ENCODE results near the gene MAP3K2.

Gene MAP3K2

DNA sequence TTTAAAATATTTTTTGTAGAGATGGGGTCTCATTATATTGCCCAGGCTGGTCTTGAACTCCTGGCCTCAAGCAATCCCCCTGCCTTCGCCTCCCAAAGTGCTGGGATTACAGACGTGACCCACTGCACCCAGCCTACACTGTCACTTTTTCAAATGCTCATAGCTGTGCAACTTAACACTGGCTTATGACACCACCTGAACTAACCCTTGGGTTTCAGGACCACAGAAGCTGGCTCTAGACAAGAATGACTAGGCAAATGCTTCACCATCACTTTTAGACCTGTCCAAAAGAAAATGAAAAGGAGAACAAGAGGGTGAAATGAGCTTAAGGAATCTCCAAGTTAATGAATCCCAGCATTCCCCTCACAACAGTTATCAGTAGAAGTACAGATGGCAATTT, 107.1 kb downstream of the MAP3K2 start:
- no peak for DNase-seq

- no peak for DNase-seq
Observed at GRCh38 chr2:127279781-127280180, 108.0 kb downstream of the MAP3K2 start.

DNA sequence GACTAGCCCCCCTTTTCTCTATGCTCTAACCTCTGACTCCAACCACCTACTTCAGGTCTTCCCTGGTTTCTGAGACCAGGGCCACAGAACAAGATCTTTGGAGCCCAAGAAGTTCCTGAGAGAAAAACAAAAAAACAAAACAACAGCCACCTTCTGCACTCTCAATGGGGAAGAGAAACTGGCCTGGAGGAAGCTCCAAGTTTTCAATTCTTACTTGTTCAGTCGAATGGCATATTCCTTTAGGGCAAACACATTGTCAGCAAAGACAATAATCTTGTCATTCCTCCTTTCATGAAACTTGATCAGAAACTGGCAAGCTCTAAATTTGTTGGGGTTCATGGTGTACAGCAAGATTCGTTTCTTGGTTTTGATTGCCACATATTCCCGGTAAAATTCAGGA, 108.8 kb downstream of the MAP3K2 start:
- DNase-seq = no peak

DNA sequence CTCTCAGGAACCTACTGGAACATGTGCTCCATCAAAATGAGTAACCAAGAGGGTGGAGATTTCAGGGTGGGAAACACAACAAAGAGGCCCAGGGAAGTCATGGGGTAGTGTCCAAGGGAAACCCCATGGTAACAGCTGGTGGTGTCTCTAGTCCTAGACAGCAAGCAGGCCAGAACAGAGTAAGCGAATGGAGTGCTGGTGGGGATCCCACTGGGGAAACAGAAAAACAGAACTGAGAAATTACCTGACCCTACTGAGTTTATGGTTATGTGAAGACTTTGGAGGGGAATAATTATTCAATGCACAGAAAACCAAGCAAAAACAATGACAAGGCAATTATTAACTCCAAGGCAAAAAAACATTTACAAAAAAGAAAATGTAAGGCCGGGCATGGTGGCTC, 110.7 kb downstream of the MAP3K2 start:
- no peak for DNase-seq

GRCh38 chr2:127275789-127276188, 112.0 kb downstream of the MAP3K2 start:
- no peak for DNase-seq

DNA sequence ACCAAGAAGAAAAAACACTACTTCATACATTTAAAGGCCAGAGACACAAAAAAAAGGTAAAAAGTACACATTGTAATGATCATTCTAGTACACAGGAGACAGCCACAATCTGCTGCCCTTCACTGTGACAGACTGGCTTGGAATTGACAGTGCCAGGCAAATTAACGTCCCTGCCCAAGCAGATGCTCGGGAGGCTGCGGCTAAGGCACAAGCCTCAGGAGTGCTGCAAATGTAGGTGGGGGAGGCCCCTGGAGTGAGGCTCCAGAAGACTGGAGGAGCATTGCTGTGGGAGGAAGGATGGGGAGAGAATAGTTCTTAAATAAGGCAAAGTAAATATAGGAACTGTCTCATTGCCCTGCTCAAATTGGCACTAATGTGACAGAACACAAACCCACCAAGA, 112.4 kb downstream of the MAP3K2 start:
- DNase-seq = no peak

DNA sequence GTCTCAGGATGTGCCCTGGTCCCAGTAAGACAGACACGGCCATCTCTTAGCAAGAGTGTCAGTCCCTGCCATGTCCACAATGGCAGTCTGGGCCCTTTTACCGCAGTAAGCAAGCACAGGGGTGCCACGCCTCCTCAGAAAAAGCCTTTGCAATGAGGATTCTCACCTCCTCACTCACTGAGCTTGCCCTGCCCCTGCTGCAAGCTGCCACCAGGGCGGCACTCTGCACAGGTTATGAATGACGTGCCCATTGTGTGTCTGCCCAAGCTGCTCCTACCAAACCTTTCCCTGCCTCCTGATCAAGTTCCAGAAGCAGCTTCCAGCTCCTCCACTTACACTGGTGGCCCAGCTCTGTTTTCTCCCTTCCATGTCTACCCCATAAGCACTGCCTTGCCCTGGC, 117.1 kb downstream of the MAP3K2 start:
- DNase-seq = no peak

DNA sequence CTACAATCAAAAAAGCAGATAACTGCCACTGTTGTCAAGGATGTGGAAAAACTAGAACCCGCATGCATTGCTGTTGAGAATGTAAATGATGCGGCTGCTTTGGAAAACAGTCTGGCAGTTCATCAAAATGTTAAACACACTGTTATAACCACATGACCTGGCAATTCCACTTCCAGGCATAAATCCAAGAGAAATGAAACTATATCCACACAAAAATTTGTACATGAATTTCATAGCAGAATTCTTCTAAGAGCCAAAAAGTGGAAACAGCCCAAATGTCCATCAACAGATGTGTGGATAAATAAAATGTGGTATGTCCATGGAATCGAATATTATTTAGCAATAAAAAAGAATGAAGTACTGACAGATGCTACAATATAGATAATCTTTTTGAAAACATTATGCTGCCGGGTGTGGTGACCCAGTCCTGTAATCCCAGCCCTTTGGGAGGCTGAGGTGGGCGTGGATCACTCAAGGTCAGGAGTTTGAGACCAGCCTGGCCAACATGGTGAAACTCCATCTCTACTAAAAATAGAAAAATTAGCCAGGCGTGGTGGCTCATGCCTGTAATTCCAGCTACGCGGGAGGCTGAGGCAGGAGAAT, 125.9 kb downstream of the MAP3K2 start:
- DNase-seq = no peak

DNA sequence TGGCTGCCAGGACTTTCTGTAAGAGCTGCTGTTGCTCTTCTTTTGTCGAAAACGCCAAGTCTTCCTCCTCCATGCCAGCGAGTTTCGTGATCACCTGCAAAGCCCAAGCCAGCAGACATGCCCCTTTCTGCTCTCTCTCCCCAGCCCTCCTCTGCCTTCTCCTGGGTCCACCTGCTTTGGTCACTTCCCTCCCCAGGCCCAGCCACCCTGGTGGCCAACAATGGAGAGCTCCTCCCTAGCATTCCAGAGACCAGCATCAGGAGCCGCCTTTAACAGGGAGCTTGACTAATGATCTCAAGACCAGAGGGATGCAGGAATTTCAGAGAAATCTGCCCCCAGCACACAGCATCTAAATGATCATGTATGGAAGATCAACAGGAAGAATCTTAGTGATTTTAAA, 128.4 kb downstream of the MAP3K2 start:
- no peak for DNase-seq

DNA sequence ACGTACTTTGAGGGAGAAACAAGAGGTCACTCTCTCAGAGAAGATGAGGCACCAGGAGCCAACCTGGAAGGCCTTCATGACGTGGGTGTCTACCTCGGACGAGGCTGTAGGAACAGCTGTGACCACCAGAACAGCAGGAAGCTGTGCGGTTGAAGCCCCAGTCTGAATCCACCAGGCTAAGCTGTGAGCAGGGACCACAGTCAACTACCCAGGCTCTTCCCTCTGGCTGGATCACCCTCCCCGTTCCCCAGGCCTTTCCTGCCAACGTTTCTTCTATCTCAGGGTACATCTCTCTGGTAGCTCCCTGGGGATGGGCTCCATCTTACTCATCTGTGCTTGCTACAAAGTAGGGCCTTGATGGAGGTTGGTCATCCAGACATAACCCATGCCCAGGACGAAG, 130.9 kb downstream of the MAP3K2 start:
- DNase-seq = no peak

DNA sequence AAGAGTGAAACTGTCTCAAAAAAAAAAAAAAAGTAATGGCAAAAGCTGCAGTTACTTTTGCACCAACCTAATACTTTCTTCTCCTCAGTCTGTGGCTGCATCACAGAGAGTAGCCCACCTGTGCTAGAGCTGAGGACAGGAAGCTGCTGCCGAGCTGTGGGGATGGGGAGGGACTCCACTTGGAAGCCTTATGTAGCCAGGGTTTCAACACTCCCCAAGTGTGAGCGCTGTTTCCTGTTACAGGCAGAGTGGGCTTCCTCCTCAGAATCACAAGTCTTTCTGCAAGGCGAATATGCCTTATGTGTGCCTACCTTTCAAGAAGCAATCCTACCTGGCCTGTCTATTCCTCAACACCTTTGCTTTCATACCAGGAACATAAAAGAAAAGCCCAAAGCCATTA, 131.4 kb downstream of the MAP3K2 start:
- no peak for DNase-seq

DNA sequence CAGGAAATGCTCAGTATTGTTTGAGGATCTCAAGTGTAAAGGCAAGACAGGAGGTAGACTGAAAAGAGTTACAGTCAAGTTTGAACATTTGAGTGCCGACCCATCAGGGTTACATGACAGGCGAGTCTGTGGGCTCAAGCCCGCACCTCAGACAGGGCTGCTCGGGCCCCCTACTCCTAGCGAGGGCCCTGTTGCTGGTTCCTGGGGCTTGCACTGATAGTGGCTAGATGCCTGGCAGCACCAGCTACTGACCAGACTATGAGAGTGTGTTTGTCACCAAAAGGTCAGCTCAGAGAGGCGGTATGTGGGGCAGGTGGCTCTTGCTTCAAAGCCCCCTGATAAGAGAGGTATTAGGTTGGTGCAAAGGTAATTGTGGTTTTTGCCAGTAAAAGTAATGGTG, 132.1 kb downstream of the MAP3K2 start:
- no peak for DNase-seq

DNA sequence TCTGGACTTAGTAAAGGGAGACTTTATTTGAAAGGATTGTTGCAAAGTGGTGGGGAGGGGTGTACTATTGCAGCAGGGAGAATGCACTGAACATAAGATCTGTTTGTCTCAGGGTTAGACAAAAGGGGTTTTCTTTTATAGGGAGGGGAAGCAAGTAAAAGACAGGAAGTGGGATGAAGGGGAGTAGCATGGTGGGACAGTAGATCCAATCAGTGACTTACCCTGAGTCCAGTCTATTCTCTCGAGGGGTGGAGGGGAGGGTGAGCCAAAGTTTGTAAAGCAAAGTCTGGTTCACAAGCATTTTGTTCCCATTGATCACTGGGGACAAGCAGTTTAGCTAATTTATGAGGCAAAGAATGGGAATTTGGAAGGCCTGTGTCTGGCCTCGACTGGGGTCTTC, 132.6 kb downstream of the MAP3K2 start:
- no peak for DNase-seq

DNA sequence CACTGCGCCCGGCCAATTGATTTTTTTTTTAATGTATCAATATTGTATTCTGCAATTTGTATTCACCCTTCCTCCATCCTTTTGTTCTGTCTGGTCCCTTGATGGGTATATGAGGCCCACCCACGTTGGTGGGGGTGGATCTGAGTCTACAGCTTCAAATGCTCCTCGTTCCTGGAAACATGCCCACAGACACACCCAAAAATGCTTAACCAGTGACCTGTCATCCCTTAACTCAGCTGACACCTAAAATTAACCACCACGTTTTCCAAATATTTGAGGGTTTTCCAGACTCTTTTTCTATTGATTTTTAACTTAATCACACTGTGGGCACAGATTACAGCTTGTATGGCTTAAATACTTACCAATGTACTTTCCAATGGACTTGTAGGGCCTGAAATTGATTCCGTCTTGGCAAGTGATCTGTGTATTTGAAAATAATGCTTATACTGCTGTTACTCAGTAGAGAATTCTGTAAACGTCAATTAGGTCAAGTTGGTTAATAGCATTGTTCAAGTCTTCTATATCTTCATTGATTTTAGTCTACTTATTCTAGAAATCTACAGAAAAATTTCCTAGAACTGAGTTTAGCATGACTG, 133.3 kb downstream of the MAP3K2 start:
- no peak for DNase-seq
